IMR-90 (cell line): ENCODE measurements around the gene SLC6A6. TPM values are rescaled to one million over a fixed set of nuclear protein-coding genes. Genes with fewer than 3 reads are reported as not detected.

Experiments
- ATAC-seq: fragments of 200-7000 bp; cut with Tn5 transposase; 2 replicates; pipeline ENCODE4 v1.9.1; 2020; ENCODE audit warnings: low read depth, mild to moderate bottlenecking, moderate library complexity
- BruUV-seq: library from RNA; stranded (reverse); fragments of 400-500 nt; replicated peaks from 2 replicates; lab custom pipeline; 2021; lab: Mats Ljungman, UMichigan
- CTCF ChIA-PET: fragments of 300-600 bp; formaldehyde crosslinking; extraction: SDS; loops from one replicate; lab custom pipeline; 2021; ENCODE audit warnings: antibody characterized with exemption; lab: Yijun Ruan, JAX
- POLR2A ChIA-PET: fragments of 300-600 bp; sonication (Branson Sonifier 250); formaldehyde crosslinking; loops from one replicate; lab custom pipeline; 2022; ENCODE audit warnings: antibody characterized with exemption; ENCODE audit not compliant: unreplicated experiment; lab: Charles Lee
- DNase-seq: peaks from one replicate; pipeline ENCODE4 v3.0.0; 2013
- H2AFZ ChIP-seq: replicated peaks from 2 replicates; pipeline ENCODE3; 2013; ENCODE audit warnings: low read length, mild to moderate bottlenecking; ENCODE audit not compliant: poor library complexity
- H2AK5ac ChIP-seq: 2 replicates; pipeline ENCODE4 v1.6.1; 2013; ENCODE audit warnings: low read depth, low read length, inconsistent platforms
- H2AK9ac ChIP-seq: replicated peaks from 2 replicates; pipeline ENCODE3; 2013; ENCODE audit warnings: mild to moderate bottlenecking, low read depth, low read length, moderate library complexity; ENCODE audit not compliant: poor library complexity
- H2BK120ac ChIP-seq: 2 replicates; pipeline ENCODE4 v1.6.1; 2013; ENCODE audit warnings: low read depth, low read length, inconsistent platforms
- H2BK15ac ChIP-seq: 3 replicates; pipeline ENCODE4 v1.6.1; 2013; ENCODE audit warnings: low read depth, low read length, inconsistent platforms
- H2BK20ac ChIP-seq: 2 replicates; pipeline ENCODE4 v1.6.1; 2013; ENCODE audit warnings: low read depth, mild to moderate bottlenecking, inconsistent platforms, low read length, moderate library complexity
- H2BK5ac ChIP-seq: 2 replicates; pipeline ENCODE4 v1.6.1; 2013; ENCODE audit warnings: mild to moderate bottlenecking, low read depth, low read length, inconsistent platforms; ENCODE audit not compliant: poor library complexity, severe bottlenecking
- H3K14ac ChIP-seq: replicated peaks from 2 replicates; pipeline ENCODE4 v1.6.1; 2013; ENCODE audit warnings: low read depth, low read length, inconsistent platforms
- H3K18ac ChIP-seq: 2 replicates; pipeline ENCODE4 v1.6.1; 2013; ENCODE audit warnings: low read depth, low read length, control low read depth
- H3K23ac ChIP-seq: 2 replicates; pipeline ENCODE4 v1.6.1; 2013; ENCODE audit warnings: low read depth, low read length, inconsistent platforms
- H3K27ac ChIP-seq: 2 replicates; pipeline ENCODE4 v1.5.1; 2013; ENCODE audit warnings: mild to moderate bottlenecking, control low read depth, low read length; ENCODE audit not compliant: insufficient read depth
- H3K27me3 ChIP-seq: 2 replicates; pipeline ENCODE4 v1.6.1; 2013; ENCODE audit warnings: low read length; ENCODE audit not compliant: control insufficient read depth, insufficient read depth
- H3K36me3 ChIP-seq: 2 replicates; pipeline ENCODE4 v1.6.1; 2013; ENCODE audit warnings: low read length, mixed read lengths; ENCODE audit not compliant: control insufficient read depth, insufficient read depth
- H3K4ac ChIP-seq: 2 replicates; pipeline ENCODE4 v1.6.1; 2013; ENCODE audit warnings: low read depth, low read length, inconsistent platforms
- H3K4me1 ChIP-seq: 2 replicates; pipeline ENCODE4 v1.6.1; 2013; ENCODE audit warnings: low read length, mixed read lengths; ENCODE audit not compliant: control insufficient read depth, insufficient read depth
- H3K4me2 ChIP-seq: 2 replicates; pipeline ENCODE4 v1.6.1; 2013; ENCODE audit warnings: low read depth, mild to moderate bottlenecking, control low read depth, low read length, moderate library complexity
- H3K4me3 ChIP-seq: 2 replicates; pipeline ENCODE4 v1.5.1; 2013; ENCODE audit warnings: low read depth, mild to moderate bottlenecking, control low read depth, low read length, moderate library complexity; ENCODE audit not compliant: insufficient read depth
- H3K56ac ChIP-seq: 2 replicates; pipeline ENCODE4 v1.6.1; 2013; ENCODE audit warnings: low read length, inconsistent platforms; ENCODE audit not compliant: insufficient read depth; ENCODE audit errors: extremely low read depth
- H3K79me1 ChIP-seq, 2 experiments: 2 replicates each; pipeline ENCODE4 v1.6.1; 2013; ENCODE audit warnings: low read length in 2 of 2, inconsistent platforms in 1 of 2, low read depth in 1 of 2
- H3K9ac ChIP-seq: 2 replicates; pipeline ENCODE4 v1.6.1; 2013; ENCODE audit warnings: low read depth, low read length, control low read depth
- H3K9me1 ChIP-seq: 2 replicates; pipeline ENCODE4 v1.6.1; 2013; ENCODE audit warnings: low read length, inconsistent platforms; ENCODE audit not compliant: insufficient read depth
- H3K9me3 ChIP-seq: 2 replicates; pipeline ENCODE4 v1.6.1; 2013; ENCODE audit warnings: low read length; ENCODE audit not compliant: control insufficient read depth, insufficient read depth
- H4K20me1 ChIP-seq: 2 replicates; pipeline ENCODE4 v1.6.1; 2013; ENCODE audit warnings: low read length, inconsistent platforms; ENCODE audit not compliant: insufficient read depth
- H4K5ac ChIP-seq: 2 replicates; pipeline ENCODE4 v1.6.1; 2013; ENCODE audit warnings: mild to moderate bottlenecking, low read depth, low read length, control low read depth
- H4K8ac ChIP-seq, 2 experiments: 2 replicates each; pipeline ENCODE4 v1.6.1; 2013; ENCODE audit warnings: low read depth in 2 of 2, low read length in 2 of 2, control low read depth in 1 of 2, inconsistent platforms in 1 of 2
- H4K91ac ChIP-seq: 2 replicates; pipeline ENCODE4 v1.6.1; 2013; ENCODE audit warnings: low read depth, low read length, inconsistent platforms; ENCODE audit not compliant: insufficient read depth
- BHLHE40 ChIP-seq: fragments of 150-350 bp; IDR thresholded peaks from 2 replicates; pipeline ENCODE4 v1.6.1; 2016; ENCODE audit warnings: mild to moderate bottlenecking, low read depth, low read length
- CEBPB ChIP-seq: IDR thresholded peaks from 2 replicates; pipeline ENCODE4 v1.6.1; 2012; ENCODE audit warnings: low read depth, low read length, improper control_type of control experiment
- CHD1 ChIP-seq: IDR thresholded peaks from 2 replicates; pipeline ENCODE4 v1.6.1; 2012; ENCODE audit warnings: low read depth, low read length, improper control_type of control experiment
- CTCF ChIP-seq: conservative IDR thresholded peaks from 2 replicates; pipeline ENCODE4 v1.5.1; 2012; ENCODE audit warnings: mild to moderate bottlenecking, low read depth, low read length, improper control_type of control experiment
- ELK1 ChIP-seq: fragments of 150-350 bp; IDR thresholded peaks from 2 replicates; pipeline ENCODE4 v1.6.1; 2016; ENCODE audit warnings: low read depth, mild to moderate bottlenecking, low read length, moderate library complexity, borderline replicate concordance
- MAFK ChIP-seq: IDR thresholded peaks from 2 replicates; pipeline ENCODE4 v1.6.1; 2012; ENCODE audit warnings: low read depth, low read length, improper control_type of control experiment
- MXI1 ChIP-seq: IDR thresholded peaks from 2 replicates; pipeline ENCODE4 v1.6.1; 2012; ENCODE audit warnings: low read depth, mild to moderate bottlenecking, low read length, moderate library complexity, borderline replicate concordance
- NFE2L2 ChIP-seq: fragments of 150-350 bp; IDR thresholded peaks from 2 replicates; pipeline ENCODE4 v1.6.1; 2016; ENCODE audit warnings: low read depth, mild to moderate bottlenecking, low read length
- POLR2A ChIP-seq: IDR thresholded peaks from 2 replicates; pipeline ENCODE4 v1.6.1; 2012; ENCODE audit warnings: mild to moderate bottlenecking, low read depth, low read length
- RAD21 ChIP-seq: IDR thresholded peaks from 2 replicates; pipeline ENCODE4 v1.6.1; 2012; ENCODE audit warnings: low read length, improper control_type of control experiment
- SMC3 ChIP-seq: fragments of 150-350 bp; IDR thresholded peaks from 2 replicates; pipeline ENCODE4 v1.6.1; 2016; ENCODE audit warnings: low read depth, mild to moderate bottlenecking, antibody characterized with exemption, low read length, moderate library complexity
- USF2 ChIP-seq: fragments of 150-350 bp; IDR thresholded peaks from 2 replicates; pipeline ENCODE4 v1.6.1; 2017; ENCODE audit warnings: mild to moderate bottlenecking, antibody characterized with exemption, low read length, low read depth
- WGBS, 2 experiments: methylation state at CpG; one replicate each; pipeline versions ENCODE4 v1.1.5 to v1.1.7; 2013; ENCODE audit warnings: missing lambda C conversion rate in 2 of 2; ENCODE audit not compliant: insufficient read length in 1 of 2; ENCODE audit errors: extremely low coverage in 2 of 2; 5-methylcytosine and 5-hydroxymethylcytosine counted together
- dilution Hi-C: fragments of 300-500 bp; cut with HindIII; formaldehyde crosslinking; loops from one replicate; pipeline ENCODE4 v1.14.3; 2018; ENCODE audit warnings: low sequenced_read_pairs; ENCODE audit not compliant: unreplicated experiment
- in situ Hi-C: fragments of 300-500 bp; cut with MboI; formaldehyde crosslinking; loops from 3 replicates; pipeline ENCODE4 v1.14.3; 2019; ENCODE audit warnings: low sequenced_read_pairs, inconsistent platforms, mixed read lengths
- intact Hi-C: fragments of 100-400 bp; cut with micrococcal nuclease; formaldehyde crosslinking; loops from 2 replicates; pipeline ENCODE4 v1.10.0; 2022
- polyA plus RNA-seq, 3 experiments: library from polyadenylated mRNA; depleted of rRNA; stranded (reverse); fragments of >200 nt; gene quantifications; 2 replicates each; pipeline ENCODE4 v1.2.3, GENCODE V29; 2012; ENCODE audit warnings: low replicate concordance in 1 of 3
- total RNA-seq: library from RNA; depleted of rRNA; stranded (reverse); fragments of >200 nt; gene quantifications from 2 replicates; pipeline ENCODE4 v1.2.3, GENCODE V29; 2012

The SLC6A6 gene
- total and polyA plus RNA-seq, 2 of the 4 experiments (the other 2 are of a cell fraction): 29.9 to 39.4 TPM

GRCh38 chr3:14465425-14465824, 63.0 kb downstream of the SLC6A6 start:
- H3K36me3 ChIP-seq: peaks cover 63% of the 10 kb centered on the region
- POLR2A ChIA-PET: no interaction called here
- H3K18ac ChIP-seq: no peak overlapping the region
- CTCF ChIA-PET: no interaction called here
- H4K8ac ChIP-seq: no peak overlapping the region
- ATAC-seq (no peak), DNase-seq (no peak)
- no peak overlapping the region for H2AK5ac ChIP-seq
- BruUV-seq: no TSS peak
- no peak overlapping the region for H4K5ac ChIP-seq
- no peak overlapping the region for H3K4ac ChIP-seq
- dilution Hi-C loops (no loop called here), intact Hi-C loops (loop anchor here (5.0 kb wide), 1 partner anchor 338 kb away; the partner anchor contains the start of gene TMEM43), in situ Hi-C loops (loop anchor here (10.0 kb wide), 1 partner anchor 571 kb away; no protein-coding TSS in a partner anchor)
- peaks cover 9% of the 10 kb centered on the region; the same call in 1 of the 2 replicates for H3K4me1 ChIP-seq
- H2BK15ac ChIP-seq: no peak overlapping the region
- no peak overlapping the region for H2BK120ac ChIP-seq
- no peak overlapping the region for H3K4me3 ChIP-seq
- H3K9me1 ChIP-seq: peaks cover 9% of the 10 kb centered on the region
- H3K27me3 ChIP-seq: no peaks in the 10 kb centered on the region
- H3K79me1 ChIP-seq: peaks cover 6 to 7% of the 10 kb centered on the region in 2 experiments; a peak in 2 of 4 replicates
- H3K9me3 ChIP-seq: no peaks in the 10 kb centered on the region
- H2BK20ac ChIP-seq: no peak overlapping the region
- H2BK5ac ChIP-seq: no peak overlapping the region
- no peak overlapping the region for H3K23ac ChIP-seq
- no peak overlapping the region for H4K91ac ChIP-seq
- H3K4me2 ChIP-seq: no peak overlapping the region
- H3K56ac ChIP-seq: no peak overlapping the region
- TF ChIP-seq MAFK (no peak), NFE2L2 (no peak), BHLHE40 (no peak), CTCF (no peak), USF2 (no peak), CEBPB (no peak), SMC3 (no peak), RAD21 (no peak), MXI1 (no peak), CHD1 (no peak), ELK1 (no peak), POLR2A (no peak)
- no peaks in the 10 kb centered on the region for H4K20me1 ChIP-seq
- H3K14ac ChIP-seq: no peak overlapping the region
- no CpG with 5 or more reads among the region's 3 CpGs for WGBS, 2 experiments
- no peak overlapping the region for H2AK9ac ChIP-seq
- H3K27ac ChIP-seq: no peak overlapping the region
- H3K9ac ChIP-seq: no peak overlapping the region
- no peak overlapping the region for H2AFZ ChIP-seq
